Measurements from ENCODE around the gene TRIM13.
"Not testable (repeated sequence)": the region's sequence is repeated elsewhere in the genome, so short reads cannot be mapped to it uniquely, and the experiment has no call there.

GRCh38 chr13:49990612-49991011 is 6.2 kb upstream of the TRIM13 start:
- TF ChIP-seq, protein P1, sequence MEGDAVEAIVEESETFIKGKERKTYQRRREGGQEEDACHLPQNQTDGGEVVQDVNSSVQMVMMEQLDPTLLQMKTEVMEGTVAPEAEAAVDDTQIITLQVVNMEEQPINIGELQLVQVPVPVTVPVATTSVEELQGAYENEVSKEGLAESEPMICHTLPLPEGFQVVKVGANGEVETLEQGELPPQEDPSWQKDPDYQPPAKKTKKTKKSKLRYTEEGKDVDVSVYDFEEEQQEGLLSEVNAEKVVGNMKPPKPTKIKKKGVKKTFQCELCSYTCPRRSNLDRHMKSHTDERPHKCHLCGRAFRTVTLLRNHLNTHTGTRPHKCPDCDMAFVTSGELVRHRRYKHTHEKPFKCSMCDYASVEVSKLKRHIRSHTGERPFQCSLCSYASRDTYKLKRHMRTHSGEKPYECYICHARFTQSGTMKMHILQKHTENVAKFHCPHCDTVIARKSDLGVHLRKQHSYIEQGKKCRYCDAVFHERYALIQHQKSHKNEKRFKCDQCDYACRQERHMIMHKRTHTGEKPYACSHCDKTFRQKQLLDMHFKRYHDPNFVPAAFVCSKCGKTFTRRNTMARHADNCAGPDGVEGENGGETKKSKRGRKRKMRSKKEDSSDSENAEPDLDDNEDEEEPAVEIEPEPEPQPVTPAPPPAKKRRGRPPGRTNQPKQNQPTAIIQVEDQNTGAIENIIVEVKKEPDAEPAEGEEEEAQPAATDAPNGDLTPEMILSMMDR (IDR thresholded peaks at IDR 0.05), result not testable (repeated sequence)
- not testable (repeated sequence) for TF ChIP-seq POLR2A (IDR thresholded peaks at IDR 0.05)
